ENCODE results near the gene ASCC3.

ASCC3 gene

DNA sequence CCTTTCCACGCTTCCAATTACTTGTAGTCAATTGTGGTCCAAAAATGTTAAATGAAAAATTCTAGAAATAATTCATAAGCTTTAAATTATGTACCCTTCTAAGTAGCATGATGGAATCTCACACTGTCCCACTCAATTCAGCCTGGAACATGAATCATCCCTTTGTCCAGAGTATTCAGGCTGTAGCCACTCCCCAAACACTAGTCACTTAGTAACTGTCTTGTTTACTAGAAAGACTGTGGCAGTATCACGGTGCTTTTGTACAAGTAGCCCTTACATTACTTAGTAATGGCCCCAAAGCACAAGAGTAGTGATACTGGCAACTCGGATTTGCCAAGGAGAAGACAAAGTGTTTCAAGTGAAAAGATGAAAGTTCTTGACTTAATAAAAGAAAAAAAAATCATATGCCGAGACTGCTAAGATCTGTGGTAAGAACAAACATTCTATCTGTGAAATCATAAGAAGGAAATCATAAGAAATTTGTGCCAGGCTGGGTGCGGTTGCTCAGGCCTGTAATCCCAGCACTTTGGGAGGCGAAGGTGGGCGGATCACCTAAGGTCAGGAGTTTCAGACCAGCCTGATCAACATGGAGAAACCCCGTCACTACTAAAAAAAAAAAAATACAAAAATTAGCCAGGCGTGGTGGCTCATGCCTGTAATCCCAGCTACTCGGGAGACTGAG lies 247.9 kb downstream of the ASCC3 start:
- no peak for DNase-seq

DNA sequence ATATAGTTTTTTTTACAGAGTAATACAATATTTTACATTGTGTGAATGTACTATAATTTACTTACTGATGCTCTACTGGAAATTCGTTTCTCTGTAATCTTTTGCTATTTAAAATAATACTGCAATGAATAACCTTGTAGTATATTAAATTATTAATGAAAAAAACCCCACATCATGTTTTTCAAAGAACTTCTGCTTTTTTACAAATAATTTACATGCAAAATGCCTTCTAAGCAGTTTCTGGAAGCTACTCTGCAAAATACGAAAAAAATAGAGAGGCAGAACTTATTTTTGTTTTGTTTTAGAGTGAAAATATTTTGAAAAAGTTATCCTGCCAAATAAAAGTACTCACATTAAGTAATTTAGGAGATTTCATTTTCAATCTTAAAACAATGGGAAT lies 250.6 kb downstream of the ASCC3 start:
- DNase-seq = no peak

DNA sequence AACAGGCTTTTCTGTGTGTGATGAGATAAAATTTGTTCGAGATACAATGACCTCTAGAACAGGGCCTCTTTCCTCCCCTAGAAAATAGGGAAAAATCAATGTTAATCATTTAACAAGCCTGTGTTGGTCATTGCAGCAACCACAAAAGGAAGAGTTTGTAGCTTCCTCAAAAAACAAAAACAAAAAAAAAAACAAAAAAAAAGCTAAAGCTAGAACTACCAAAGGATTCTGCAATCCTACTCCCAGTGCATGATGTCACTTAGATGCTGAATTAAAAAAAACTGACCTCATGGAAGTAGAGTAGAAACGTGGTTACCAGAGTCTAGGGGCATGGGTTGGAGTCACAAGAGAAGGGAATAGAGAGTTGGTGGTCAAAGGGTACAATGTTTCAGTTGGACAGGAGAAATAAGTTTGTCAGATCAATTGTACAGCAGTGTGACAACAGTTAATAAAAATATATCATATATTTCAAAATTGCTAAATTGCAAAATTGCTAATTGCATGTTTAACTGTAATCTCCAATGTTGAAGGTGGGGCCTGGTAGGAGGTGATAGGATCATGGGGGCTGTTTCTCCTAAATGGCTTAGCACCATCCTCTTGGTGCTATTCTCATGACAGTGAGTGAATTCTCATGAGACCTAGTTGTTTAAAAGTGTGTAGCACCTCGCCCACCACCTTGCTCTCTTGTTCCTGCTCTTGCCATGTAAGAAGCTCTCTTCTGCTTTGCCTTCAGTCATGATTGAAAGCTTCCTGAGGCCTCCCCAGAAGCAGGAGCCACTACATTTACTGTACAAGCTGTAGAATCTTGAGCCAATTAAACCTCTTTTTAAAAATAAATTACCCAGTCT lies 253.0 kb downstream of the ASCC3 start:
- DNase-seq = no peak

DNA sequence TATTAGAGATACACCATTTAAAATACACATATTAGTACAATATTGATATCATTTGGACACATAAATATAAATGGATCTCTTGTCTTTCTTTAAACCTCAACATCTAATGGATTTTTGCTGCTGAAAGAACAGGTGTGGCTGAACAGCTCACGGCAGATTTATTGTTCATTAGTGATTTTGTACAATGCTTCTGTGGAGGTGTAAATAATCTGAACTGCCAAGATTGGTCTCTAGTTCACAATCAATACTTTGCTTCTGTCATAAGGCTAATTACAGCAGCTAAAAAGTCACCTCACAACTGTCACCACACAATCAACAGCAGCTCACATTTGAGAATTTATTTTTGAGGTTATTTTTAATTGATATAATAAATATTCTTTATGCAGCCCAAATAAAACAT lies 254.4 kb downstream of the ASCC3 start:
- DNase-seq = no peak

DNA sequence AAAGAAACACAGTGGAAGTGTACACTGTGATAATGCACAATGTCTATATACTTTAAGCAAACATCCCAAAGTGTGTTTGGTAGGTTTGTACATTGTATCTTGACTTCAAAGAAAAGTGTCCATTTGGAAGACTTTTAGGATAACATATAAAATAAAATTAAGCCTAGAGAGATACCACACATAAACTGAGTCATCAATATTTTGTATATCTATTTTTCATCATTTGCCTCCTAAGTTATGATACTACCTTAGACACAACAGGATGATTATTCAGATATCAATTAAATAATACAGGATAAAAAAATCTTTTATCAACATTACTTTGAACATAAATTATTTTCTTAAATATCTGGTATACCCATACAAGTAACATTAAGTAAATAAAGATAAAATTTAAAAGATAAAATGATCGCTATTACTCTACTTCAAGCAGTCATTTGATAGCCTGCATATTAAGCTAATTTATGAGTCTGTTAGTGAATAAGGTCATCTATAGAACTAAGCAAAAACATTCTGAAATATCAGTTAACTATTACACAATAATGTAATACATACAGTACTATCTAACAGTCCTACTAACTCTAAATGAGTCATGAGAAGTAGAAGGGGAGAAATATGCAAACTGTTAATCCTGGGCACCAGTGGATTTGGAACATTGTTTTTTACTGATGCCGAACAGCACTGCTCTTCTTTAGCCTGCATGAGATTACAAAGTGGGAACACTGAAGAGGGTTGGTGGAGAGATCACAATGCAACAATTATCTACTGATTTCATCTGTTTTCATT lies 258.0 kb downstream of the ASCC3 start:
- DNase-seq = no peak

DNA sequence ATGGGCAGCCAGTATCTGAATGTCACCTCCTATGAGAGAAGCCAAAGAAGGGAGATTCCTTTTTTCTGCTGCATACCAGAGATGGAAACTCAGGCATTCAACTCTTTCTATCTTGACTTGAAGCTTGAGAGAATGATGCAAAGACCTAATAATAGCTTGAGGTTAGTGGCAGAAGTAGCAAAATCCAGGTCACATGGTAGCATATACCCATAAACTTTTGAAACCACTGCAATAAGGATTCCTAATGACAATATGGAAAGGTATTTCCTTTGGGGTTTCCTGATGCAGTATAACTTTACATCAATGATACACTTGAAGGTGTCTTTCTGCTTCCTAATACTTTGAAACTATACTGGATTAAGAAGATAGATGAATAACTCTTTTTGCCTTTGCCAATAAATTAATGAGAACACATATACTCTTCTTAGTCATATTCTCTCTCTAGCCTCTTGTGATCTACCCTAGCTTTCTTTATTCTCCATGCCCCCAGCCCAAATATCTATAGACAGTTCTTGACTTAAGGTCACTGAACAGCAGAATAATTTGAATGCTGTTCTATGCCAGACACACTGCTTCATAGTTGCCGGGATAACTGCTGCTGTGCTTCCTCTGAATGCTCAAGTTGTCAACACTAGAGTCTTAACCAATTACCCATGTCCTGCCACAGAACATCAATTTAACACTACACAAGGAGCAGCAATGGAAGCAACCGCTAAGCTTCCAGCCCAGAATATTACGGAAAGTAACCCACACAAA lies 260.9 kb downstream of the ASCC3 start:
- no peak for DNase-seq

DNA sequence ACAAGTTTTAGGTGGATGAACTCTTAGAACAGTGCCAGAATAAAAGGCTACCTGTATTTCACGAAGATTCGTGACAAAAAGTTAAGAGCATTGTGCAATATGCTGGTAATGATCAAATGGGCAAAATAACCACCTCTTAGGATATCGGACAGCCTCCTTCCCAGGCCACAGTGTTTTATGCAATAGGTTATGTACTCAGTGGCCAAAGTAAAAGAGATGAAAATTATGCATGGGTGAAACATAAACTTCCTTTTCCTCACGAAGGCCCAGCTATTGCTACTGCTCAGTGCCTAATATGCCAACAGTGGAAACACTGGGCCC lies 262.8 kb downstream of the ASCC3 start:
- DNase-seq = no peak

DNA sequence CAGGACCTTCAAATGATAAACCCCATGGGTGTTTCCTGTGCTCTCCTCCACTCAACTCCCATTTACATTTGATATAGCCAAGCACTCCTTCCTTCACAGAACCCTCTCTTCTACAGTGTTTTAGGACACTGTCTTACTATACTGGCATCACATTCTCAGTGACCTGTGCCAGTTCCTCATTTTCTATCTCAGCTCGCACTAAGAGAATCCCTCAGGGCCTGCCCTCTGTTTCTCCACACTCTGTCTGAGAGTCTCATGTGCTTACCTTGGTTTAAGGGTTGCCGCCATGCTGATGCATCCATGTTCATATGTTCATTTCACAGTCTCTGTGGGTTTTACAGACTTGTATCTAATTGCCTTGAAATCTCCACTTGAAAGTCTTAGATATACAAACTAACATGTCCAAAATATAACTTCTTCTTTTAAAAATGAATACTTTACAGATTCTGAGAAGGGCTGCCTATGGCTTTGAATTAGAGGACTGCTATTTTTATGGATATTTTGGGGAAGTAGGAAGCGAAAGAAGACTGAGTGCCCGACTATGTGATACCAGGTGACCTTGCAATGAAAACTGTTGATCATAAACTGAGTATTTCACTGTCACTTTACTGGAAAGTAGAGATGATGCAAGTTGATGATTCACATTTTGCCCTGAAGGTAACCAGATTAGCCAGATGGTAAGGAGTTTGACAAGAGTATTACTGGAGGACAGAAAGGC lies 263.3 kb downstream of the ASCC3 start:
- DNase-seq = no peak

DNA sequence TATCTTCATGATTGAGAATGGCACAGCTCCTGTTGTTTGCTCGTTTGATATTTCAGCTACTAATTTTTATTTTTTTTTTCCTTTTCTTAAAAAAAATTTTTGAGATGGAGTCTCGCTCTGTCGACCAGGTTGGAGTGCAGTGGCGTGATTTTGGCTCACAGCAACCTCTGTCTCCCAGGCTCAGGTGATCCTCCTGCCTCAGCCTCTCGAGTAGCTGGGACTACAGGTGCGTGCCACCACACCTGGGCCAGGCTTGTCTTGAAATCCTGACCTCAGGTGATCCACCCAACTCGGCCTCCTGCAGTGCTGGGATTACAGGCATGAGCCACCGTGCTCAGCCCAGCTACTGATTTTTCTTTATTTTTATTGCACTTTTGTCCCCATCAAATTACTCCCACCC lies 266.2 kb downstream of the ASCC3 start:
- no peak for DNase-seq

DNA sequence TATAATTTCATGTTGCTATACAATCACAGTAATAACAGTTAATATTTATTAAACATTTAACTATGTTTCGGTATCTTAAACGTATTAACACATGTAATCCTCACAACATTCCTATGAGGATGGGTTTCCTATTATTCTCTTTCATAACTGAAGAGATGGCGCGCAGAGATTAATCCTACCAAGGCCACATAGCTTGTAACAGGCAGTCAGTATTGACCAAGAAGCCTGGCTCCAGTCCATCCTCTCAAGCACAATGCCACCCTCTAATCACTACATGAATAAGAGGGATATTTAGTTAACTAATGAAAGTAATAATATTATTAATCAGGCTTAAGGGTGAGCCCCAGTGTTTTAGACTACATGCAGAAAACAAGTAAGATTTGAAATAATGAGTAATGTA lies 266.7 kb downstream of the ASCC3 start:
- no peak for DNase-seq

DNA sequence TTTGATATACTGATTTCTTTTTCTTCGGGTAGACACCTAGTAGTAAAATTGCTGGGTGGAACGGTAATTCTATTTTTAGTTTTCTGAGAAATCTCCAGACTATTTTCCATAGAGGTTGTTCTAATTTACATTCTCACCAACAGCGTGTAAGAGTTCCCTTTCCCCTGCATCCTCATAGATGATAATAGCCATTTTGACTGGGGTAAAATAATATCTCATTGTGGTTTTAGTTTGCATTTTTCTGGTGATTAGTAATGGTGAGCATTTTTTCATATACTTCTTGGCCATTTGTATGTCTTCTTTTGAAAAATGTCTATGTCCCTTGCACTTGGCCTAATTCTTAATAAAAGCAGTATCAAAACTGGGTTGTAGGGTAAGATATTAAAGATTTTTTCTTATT lies 267.5 kb downstream of the ASCC3 start:
- no peak for DNase-seq

DNA sequence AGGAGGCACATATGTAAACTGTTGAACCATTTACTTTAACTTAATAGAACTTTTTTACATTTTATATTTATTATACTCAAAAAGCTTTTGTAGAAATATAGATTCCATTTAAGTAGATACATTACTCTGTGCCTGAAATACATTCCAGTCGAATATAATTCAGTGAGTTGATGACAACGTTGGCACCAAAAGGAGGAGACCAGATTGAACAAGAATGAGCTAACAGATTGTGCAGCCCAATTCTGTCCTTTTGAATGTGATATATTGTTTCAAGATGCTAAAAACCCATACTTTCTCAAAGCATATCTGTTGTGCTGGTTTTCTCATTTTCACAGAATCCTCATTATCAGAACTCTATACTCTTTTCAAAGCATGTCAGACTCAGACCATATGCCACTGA lies 269.0 kb downstream of the ASCC3 start:
- no peak for DNase-seq

DNA sequence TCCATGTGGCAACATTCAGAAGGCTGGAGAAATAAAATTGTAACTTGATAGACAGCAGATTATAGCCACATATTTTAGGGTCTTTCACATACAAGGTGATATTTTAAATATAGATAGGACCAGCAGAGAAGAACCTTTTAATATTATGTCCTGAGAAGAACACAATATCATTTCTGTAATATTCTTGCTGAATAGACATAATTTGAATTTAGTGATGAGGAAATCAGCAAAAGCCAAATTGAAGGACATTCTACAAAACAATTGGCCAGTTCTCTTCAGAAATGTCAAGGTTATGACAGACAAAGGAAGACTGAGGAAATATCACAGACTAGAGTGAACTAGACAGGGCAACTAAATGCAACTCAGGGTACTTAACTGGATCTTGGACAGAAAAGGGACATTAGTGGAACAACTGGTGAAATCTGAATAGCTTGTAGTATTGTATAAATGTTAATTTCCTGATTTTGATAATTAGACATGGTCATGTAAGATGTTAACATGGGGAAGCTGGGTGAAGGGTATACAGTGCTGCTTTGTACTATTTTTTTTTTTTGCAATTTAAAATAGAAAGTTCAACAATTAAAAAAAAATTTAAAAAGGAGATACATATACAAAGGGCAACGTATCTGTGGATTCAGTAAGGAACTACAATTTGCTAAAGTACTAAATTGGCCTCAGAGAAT lies 281.9 kb downstream of the ASCC3 start:
- no peak for DNase-seq

DNA sequence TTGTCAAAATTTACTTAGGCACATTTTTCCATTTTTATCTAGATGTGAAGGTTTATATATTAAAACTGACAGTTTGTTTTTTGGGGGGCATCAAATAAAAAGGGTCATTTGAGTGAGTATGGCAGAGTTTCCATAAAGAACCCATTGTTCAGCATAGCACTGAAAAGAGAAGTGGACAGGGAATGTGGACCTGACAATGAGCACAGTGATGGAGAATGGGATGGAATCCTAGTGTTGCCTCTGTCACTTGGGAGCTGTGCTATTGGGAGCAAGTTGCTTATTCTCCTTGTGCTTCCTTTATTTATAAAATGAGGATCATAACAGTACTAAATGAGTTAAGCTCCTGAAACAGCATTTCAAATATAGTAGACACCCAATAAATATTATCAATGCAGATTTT lies 285.7 kb downstream of the ASCC3 start:
- DNase-seq = no peak

DNA sequence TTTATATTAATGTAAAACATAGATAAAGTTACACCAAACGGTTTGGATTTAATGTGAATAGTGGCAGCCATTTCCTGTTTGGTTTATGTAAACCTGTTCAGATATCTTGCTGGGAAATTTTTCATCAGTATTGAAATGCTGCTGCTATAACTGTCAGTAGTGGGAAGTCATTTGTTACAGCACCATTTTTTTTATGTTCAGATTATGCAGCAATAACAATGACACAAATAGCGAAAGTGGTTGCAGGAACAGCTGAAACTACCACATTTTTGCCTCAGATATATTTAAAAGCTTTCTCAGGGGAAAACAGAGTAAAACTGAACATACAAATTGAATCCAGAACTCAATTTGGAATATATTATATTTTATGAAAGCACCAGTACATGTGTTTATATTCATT lies 287.6 kb downstream of the ASCC3 start:
- DNase-seq = no peak

DNA sequence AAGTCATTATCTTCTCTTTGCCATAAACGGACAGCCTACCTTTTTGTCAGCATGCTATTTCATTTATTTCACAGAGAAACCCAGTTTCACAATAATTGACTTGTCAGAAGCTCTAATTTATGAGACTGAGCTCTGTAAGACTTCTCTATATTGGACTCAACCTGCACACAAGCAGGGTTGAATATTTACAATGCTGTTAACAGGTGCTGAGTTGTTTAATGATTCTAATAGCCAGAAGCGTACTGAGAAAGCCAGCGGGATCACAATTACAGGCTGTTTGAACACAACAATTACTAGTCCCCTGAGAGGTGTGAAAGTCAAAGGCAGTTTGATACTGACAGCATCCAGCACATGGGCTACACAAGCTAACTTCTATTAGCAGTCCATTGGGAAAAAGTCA lies 288.2 kb downstream of the ASCC3 start:
- DNase-seq = no peak

DNA sequence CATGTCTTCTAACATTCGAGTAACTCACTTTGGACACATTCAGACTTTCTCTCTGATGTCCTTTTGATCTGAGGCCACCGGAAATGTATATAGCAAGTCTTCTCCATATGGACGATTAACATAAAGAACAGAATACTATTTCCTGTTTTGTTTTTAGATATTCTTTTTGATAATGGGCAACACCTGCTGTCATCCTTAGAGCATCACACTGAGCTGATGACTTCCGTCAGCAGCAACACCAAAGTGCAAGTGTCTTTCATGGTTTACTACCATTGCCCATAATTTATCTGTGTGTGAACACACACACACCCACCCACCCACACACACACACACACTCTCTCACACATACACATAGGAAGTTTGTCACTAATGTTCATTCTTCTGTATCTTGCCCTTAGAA lies 303.7 kb downstream of the ASCC3 start:
- no peak for DNase-seq

DNA sequence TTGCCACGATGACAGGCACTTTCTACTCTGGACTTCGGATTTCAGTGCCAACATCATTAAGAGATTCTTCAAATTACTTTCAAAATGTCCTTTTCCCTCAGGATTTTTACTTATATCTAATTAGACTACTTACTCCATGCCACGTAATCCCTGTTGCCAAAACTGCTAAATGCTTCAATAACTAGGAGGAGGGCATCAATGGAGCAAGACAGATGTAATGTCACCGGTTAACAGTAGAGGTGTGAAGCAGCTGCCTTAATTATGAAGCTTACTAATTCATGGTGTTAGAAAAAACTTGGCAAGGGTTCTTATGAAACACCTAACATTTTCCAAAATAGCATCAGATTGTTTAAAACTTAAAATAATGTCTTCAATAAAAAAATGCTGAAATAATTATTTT lies 305.2 kb downstream of the ASCC3 start:
- no peak for DNase-seq

DNA sequence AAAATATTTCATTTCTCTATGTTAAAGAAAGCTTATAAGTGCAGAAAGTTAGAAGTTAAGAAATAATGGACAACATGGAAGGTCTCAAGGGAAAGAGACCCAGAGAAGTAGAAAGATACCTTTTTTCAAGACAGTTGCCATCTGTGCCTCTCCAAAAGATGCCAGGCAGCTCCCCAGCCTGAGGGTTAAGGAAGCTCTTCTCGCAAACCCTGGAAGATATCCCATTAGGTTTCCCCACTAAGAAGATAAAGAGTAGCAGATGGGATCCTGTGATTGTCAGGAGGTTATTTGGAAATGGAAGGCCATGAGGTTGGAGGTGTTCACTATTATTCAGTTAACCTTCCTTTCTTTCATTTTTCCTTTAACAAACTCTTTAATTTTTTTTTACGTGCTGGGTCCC lies 306.3 kb downstream of the ASCC3 start:
- DNase-seq = no peak

DNA sequence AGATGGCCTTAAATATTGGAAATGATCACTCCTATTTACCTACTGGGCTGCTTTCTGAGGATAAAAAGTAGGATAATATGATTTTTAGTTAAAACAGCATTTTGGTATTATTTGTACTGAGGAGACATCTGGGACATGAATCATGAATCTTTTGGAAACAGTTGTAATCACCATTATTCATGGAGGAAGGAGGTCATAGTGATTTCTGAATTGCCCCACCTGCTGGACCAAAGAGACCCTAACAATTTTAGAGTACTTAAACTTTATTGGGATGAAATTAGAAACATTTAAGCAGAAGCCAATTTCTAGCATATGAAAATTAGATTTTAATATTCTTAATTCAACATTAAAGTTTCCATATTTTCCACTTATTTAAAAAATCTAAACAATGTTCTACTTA lies 308.0 kb downstream of the ASCC3 start:
- DNase-seq = no peak

DNA sequence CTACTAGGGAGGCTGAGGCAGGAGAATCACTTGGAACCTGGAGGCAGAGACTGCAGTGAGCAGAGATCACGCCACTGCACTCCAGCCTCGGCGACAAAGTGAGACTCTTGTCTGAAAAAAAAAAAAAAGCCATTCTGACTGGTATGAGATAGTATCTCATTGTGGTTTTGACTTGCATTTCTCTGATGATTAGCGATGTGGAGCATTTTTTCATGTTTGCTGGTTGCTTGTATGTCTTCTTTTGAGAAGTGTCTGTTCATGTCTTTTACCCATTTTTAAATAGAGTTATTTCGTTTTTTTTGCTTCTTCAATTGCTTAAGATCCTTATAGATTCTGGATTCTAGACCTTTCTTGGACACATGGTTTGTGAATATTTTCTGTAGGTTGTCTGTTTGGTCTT lies 312.9 kb downstream of the ASCC3 start:
- no peak for DNase-seq

DNA sequence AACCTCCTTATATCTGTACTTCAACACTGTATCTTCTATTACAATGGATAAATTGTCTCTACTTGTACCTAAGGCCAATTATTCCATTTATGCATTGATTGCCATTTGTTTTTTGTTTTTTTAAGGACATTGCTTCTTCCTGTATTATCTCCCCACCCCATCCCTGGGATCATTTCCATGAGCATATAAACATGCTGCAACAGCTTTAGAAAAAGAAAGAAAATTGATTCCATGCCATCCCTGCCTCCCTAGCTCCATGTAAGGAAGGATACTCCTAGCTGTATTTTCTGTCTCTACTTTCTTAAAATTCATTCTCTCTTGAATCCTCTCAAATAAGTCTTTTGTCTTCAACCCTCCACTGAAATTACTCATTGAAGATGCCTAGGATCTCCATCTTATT lies 314.6 kb downstream of the ASCC3 start:
- no peak for DNase-seq
